ENCODE data around the gene TBC1D26.
"Not testable (repeated sequence)": the region's sequence is repeated elsewhere in the genome, so short reads cannot be mapped to it uniquely, and the experiment has no call there.

Gene TBC1D26

DNA sequence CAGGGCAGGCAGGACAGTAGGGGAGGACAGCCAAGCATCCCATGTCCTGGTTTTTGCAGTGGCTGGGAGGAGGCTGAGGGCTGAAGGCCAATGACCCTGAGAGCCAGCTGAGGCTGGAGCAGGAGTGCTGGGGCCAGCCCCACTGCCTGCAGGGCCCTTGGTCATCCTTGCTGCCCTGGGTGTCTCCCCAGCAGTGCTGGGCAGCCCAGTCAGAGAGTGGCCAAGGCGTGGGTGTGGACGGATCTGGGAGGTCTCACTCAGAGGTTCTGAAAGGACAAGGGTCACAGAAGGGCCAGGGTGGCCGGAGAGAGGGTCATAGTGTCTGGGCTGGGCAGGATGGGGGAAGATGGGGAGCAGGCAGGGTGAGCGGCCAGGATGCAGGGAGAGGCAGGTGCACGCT, 4.5 kb downstream of the TBC1D26 start:
- H3K4me3 ChIP-seq; intact Hi-C loops (cut with DNase I; ENCODE audit: low total_unique reads); H3K27ac ChIP-seq; H3K9me3 ChIP-seq; H3K27me3 ChIP-seq; DNase-seq; H3K4me1 ChIP-seq; H3K36me3 ChIP-seq: not testable (repeated sequence)

DNA sequence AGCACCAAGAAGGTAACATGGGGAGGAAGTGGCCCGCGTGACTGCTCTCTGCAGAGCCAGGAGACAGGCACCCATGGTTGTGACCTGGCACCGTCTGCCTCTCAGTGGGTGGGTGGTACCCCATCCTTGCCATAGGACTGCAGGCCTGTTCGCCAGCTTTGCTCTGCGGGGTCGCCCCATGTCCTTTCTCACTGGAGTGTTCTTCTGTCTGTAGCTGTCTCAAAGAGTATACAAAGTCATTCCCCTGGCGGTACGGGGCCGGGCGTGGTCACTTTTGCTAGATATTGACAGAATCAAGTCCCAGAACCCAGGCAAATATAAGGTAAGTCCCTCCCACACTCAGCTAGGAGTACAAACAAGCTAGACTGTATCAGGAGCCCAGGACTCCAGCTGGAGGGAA, 6.0 kb downstream of the TBC1D26 start:
- intact Hi-C loops (cut with DNase I; ENCODE audit: low total_unique reads): no loop called here
- H3K4me3 ChIP-seq: no peak overlapping the region
- H3K9me3 ChIP-seq: no peaks in the 10 kb centered on the region
- TF ChIP-seq, protein P1, sequence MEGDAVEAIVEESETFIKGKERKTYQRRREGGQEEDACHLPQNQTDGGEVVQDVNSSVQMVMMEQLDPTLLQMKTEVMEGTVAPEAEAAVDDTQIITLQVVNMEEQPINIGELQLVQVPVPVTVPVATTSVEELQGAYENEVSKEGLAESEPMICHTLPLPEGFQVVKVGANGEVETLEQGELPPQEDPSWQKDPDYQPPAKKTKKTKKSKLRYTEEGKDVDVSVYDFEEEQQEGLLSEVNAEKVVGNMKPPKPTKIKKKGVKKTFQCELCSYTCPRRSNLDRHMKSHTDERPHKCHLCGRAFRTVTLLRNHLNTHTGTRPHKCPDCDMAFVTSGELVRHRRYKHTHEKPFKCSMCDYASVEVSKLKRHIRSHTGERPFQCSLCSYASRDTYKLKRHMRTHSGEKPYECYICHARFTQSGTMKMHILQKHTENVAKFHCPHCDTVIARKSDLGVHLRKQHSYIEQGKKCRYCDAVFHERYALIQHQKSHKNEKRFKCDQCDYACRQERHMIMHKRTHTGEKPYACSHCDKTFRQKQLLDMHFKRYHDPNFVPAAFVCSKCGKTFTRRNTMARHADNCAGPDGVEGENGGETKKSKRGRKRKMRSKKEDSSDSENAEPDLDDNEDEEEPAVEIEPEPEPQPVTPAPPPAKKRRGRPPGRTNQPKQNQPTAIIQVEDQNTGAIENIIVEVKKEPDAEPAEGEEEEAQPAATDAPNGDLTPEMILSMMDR (IDR thresholded peaks at IDR 0.05): no peak
- no peaks in the 10 kb centered on the region for H3K36me3 ChIP-seq
- no peaks in the 10 kb centered on the region for H3K27me3 ChIP-seq
- H3K27ac ChIP-seq: no peak overlapping the region
- DNase-seq: no peak
- no peaks in the 10 kb centered on the region for H3K4me1 ChIP-seq

DNA sequence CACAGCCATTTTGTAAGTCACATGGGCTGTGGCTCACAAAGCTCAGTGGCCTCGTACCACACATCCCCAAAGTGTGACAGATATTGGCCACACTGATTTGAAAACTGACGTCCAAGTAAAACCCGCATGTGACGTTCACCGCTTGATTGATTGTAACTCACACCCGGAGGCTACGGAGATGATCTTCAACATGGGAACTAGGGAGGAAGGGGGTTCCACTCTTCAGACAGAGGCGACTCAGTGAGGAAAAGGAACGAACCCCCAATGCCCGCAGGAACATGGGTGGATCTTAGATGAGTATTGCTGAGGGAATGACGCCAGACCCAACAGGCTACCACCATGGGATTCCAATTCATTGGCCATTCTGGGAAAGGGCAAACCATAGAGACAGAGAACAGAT, 7.2 kb downstream of the TBC1D26 start:
- H3K36me3 ChIP-seq; H3K9me3 ChIP-seq; H3K4me3 ChIP-seq; intact Hi-C loops (cut with DNase I; ENCODE audit: low total_unique reads); H3K27ac ChIP-seq; H3K4me1 ChIP-seq; DNase-seq; H3K27me3 ChIP-seq: not testable (repeated sequence)

DNA sequence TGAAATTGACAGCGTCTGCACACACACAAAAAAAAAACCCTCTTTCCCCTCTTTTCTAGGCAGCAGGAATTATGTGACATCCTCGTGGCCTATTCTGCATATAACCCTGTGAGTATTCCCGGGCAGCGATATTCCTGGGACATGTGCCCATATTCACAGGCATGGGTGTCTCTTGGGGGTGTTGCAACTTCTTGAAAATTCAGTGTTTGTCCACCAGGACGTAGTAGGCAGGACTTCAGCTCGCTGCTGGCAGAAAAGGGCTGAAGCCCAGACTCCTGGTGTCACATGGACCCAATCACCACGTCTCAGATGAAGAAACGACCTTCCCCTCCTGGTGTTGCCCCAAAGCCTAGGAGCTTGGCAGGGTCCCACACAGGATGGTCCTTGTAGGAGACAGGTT, 8.0 kb downstream of the TBC1D26 start:
- H3K27ac ChIP-seq; H3K9me3 ChIP-seq; H3K27me3 ChIP-seq; H3K36me3 ChIP-seq; intact Hi-C loops (cut with DNase I; ENCODE audit: low total_unique reads); H3K4me1 ChIP-seq; DNase-seq; H3K4me3 ChIP-seq: not testable (repeated sequence)

DNA sequence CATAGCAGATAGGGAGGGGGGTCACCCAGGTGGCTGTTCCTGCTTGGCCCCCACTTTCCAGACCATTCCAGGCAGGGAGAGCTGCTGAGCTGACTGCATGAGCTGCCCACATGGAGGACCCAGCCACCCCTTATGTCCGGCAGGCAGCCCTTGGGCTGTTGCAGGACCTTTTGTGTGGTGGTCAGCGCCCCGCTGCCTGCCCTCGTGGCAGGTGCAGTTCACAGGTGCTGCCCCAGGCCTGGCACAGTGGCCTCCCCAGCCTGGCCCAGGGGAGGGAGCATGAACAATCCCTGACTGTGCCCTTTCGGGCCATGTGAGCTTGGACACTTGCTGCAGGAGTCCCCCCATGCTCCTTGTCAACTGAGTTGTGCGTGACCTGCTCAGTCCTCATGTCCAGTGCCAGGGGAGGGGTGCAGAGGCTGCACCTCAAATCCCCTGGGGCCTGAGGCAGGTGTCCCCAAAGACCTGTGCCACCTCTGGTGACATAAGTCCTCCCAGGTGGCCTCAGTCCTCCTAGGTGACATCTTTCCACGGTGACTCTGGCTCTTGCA, 8.6 kb downstream of the TBC1D26 start:
- intact Hi-C loops (cut with DNase I; ENCODE audit: low total_unique reads): no loop called here
- TF ChIP-seq, protein P1 (IDR thresholded peaks at IDR 0.05): no peak
- DNase-seq: no peak

DNA sequence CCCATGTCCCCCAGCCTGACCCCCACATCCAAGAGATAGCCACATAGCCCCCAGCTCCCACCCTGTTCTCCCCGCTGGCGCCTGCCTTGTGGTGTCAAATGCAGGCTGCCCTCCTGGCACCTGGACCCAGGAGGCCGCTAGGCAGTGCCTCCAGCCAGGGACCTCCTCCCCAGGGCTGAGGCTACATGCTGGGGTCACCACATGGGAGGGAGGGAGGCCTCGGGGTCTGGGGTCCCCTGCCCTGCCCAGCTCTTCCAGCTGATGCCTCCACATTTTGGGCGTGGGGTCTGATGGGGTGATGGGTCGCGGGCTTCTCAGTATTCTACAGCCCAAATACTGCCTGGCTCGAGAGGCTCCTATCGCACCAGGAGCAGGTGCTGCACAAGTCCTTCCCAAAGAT, 9.5 kb downstream of the TBC1D26 start:
- no peak overlapping the region for H3K4me3 ChIP-seq
- H3K4me1 ChIP-seq: no peaks in the 10 kb centered on the region
- no peaks in the 10 kb centered on the region for H3K9me3 ChIP-seq
- intact Hi-C loops (cut with DNase I; ENCODE audit: low total_unique reads): no loop called here
- TF ChIP-seq, protein P1 (IDR thresholded peaks at IDR 0.05): no peak
- H3K27me3 ChIP-seq: no peaks in the 10 kb centered on the region
- no peak overlapping the region for H3K27ac ChIP-seq
- no peaks in the 10 kb centered on the region for H3K36me3 ChIP-seq
- DNase-seq: no peak

More for the DNA sequence above, 8.6 kb downstream of the TBC1D26 start:
- Histone ChIP-seq H3K27me3 (no peaks in the 10 kb centered on the region), H3K9me3 (no peaks in the 10 kb centered on the region), H3K36me3 (no peaks in the 10 kb centered on the region), H3K4me1 (no peaks in the 10 kb centered on the region), H3K27ac (no peak overlapping the region), H3K4me3 (no peak overlapping the region)

DNA sequence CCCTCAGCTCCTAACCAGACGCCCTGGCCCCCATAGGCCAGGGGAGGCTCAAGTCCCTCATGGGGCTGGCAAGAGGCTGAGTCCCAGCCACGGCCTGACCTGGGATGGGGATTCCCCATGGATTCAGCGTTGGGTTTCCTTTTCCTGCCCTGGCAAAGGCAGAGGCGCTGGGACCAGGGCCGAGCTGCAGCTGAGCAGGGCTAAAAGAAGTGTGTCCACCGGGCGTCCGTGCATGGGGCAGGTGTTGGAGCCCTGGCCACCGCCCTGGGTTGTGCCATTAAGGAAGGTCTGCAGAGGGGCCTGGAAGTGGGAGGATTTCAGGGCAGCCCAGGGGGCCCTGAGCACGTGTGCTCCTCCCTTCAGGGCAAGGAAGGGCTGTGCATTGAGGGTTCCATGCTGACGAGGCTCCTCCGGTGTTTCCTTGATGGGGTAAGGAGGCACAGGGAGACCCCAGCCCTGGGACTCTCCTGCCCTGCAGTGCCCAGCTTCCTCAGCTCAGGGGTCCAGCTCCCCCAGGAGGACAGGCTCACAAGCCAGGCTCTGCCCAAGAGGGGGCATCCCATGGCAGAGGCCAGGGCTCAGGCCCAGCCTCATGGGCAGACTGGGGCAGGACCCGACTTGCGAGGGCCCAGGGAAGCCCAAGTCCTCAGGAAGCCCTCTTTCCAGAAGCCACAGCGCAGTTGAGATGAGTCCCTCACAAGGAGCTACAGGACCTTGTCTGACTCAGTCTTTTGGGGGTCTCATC, 10.1 kb downstream of the TBC1D26 start:
- no peaks in the 10 kb centered on the region for H3K27me3 ChIP-seq
- H3K36me3 ChIP-seq: no peaks in the 10 kb centered on the region
- no peak for DNase-seq
- H3K4me1 ChIP-seq: no peaks in the 10 kb centered on the region
- TF ChIP-seq, protein P1 (IDR thresholded peaks at IDR 0.05): no peak
- H3K9me3 ChIP-seq: no peaks in the 10 kb centered on the region
- intact Hi-C loops (cut with DNase I; ENCODE audit: low total_unique reads): no loop called here
- H3K27ac ChIP-seq: no peak overlapping the region
- H3K4me3 ChIP-seq: no peak overlapping the region
